Activated naive CD4-positive, alpha-beta T cell treated with anti-CD3 and anti-CD28 coated beads, Interleukin-2, amount 10 ng/mL, durations not matched to agents 5 hours and 36 hours (primary cell): Measurements from ENCODE around the gene SRPRA. TPM values are rescaled to one million over a fixed set of nuclear protein-coding genes. Genes with fewer than 3 reads are reported as not detected.

Experiments used
- total RNA-seq, 2 experiments: library from RNA; stranded (reverse); gene quantifications; one replicate each; pipeline ENCODE4 v1.2.3, GENCODE V29; 2021

The SRPRA gene, protein sequence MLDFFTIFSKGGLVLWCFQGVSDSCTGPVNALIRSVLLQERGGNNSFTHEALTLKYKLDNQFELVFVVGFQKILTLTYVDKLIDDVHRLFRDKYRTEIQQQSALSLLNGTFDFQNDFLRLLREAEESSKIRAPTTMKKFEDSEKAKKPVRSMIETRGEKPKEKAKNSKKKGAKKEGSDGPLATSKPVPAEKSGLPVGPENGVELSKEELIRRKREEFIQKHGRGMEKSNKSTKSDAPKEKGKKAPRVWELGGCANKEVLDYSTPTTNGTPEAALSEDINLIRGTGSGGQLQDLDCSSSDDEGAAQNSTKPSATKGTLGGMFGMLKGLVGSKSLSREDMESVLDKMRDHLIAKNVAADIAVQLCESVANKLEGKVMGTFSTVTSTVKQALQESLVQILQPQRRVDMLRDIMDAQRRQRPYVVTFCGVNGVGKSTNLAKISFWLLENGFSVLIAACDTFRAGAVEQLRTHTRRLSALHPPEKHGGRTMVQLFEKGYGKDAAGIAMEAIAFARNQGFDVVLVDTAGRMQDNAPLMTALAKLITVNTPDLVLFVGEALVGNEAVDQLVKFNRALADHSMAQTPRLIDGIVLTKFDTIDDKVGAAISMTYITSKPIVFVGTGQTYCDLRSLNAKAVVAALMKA
- total RNA-seq: 100 to 1,000 TPM; 108 to 109 TPM

DNA sequence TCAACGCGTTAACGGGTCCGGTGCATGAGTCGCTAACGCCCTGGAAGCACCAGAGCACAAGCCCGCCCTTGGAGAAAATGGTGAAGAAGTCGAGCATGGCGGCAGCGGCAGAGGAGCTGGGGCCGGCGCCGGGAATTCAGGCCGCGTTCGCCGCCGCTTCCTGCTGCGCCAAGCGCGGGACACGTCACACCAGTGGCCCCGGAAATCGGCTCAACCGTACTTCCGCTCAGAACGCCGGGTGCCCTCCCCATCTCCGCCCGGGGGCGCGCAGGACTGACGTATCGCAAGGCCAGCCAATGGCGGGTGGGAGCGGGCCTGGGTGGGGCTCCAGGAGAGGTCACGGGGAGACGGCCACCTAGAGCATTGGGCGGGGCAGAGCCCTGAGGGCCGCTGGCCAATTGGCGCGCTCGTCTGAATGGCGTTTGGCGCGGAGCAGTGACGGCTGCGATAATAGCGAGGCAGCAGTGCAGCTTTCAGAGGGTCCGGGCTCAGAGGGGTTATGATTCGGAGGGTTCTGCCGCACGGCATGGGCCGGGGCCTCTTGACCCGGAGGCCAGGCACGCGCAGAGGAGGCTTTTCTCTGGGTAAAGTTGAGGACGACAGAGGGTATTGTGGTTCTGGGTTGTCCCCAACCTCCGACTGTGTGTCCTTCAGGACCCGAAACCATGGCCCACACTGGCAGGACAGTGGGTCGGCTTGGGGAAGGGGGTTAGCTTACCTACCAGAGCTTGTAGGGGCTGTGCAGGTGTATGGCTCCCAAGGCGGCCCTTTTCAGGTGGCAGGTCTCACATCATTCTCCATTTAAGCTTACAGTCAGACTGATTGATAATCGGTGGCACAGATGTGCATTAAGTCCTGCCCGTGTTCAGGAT, at the start of gene SRPRA, which contains the start of gene FOXRED1:
Gene SRPRA, minus strand, starts transcription at position 188 of the 872 bp plus-strand sequence. Its CDS starts 91 bp downstream, at position 97.
Gene FOXRED1, plus strand, starts transcription at position 447 of the 872 bp plus-strand sequence. Its CDS starts 53 bp downstream, at position 500.

GRCh38 chr11:126303623-126304456, 35.1 kb upstream of the SRPRA start, which contains the start of gene DCPS:
DCPS (plus strand) TSS chr11:126304060; CDS start chr11:126304081, 21 bp downstream.

DNA sequence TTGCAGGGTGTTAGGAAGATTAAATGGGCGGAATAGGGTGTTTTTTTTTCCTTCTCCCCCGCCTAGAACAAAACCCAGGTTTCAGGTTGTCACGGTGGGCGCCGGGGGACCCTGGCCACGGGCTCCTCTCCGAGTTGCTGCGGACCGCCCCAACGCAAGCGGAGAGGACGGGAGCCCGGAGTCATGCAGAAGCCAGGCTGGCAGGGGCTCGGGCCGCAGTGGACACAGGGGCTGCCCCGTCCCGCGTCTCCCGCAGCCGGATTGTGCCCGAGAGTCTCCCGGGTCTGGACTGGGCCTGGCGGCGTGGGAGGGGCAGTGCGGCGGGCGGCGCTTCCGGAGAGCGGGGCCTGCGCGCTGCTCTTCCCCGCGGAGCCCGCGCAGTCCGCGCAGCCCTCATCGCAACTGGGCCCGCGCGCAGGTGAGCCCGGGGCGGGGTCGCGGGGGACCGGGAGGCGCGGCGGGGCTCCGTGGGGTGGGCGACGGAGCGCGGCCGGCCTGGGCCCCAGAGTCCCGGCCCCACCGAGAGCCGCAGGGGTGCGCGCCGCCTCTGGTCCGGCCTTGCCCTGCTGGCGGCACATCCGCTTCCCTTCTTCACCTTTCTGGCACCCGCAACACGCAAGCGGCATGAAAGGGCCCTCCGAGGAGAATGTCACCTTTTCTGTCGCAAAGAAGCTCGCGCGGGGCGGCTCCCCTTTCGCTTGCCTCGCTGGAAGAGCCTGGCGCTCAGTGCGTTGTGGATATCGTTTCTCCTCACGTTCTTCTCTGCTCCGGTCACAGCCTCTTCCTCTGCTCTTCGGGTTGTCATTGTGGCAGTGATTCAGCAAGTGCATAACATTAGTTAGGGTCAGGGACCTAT, 14.3 kb upstream of the SRPRA start, which contains the start of gene TIRAP:
Gene TIRAP, plus strand, starts transcription at position 358 of the 856 bp plus-strand sequence. CDS start 7,802 bp downstream, outside the sequence.

Other genes with a start within 250 kb of the SRPRA start
- 1 to 10 TPM; 3.2 to 3.4 TPM for gene CDON, start 206.0 kb downstream of the SRPRA start, total RNA-seq
- 10 to 100 TPM; 28.7 to 34.0 TPM for gene RPUSD4, start 57.2 kb downstream of the SRPRA start, total RNA-seq
- gene FAM118B, start 57.1 kb downstream of the SRPRA start, total RNA-seq: 10 to 100 TPM; 11.0 to 13.1 TPM
- 10 to 100 TPM; 31.8 to 36.3 TPM for gene FOXRED1, start 259 bp upstream of the SRPRA start, total RNA-seq
- gene TIRAP, start 14.2 kb upstream of the SRPRA start, total RNA-seq: 10 to 100 TPM; 16.7 to 17.3 TPM
- gene DCPS, start 35.2 kb upstream of the SRPRA start, total RNA-seq: 10 to 100 TPM; 28.8 to 30.0 TPM
- 1 to 10 TPM; 5.7 to 6.1 TPM for gene ST3GAL4, start 86.8 kb upstream of the SRPRA start, total RNA-seq